Measurements from ENCODE around the gene MAMDC4. TPM values are rescaled to one million over a fixed set of nuclear protein-coding genes. Genes with fewer than 3 reads are reported as not detected.

Gene MAMDC4
- total RNA-seq, 1 donor from 2014 or later, result 3.2 TPM

GRCh38 chr9:136845465-136846260, 6.5 kb upstream of the MAMDC4 start:
- DNase-seq (ENCODE audit: extremely low spot score in 2 of 2), result no peak
- H3K4me1 ChIP-seq, result peaks cover 77% of the 10 kb centered on the region
- peak overlapping the region in 1 of 2 donors; percentile 71 for H3K4me3 ChIP-seq
- H3K9me3 ChIP-seq, result no peaks in the 10 kb centered on the region
- H3K36me3 ChIP-seq, result no peaks in the 10 kb centered on the region
- TF ChIP-seq POLR2A (IDR thresholded peaks at IDR 0.05) (no peak), POLR2AphosphoS5 (IDR thresholded peaks at IDR 0.05; ENCODE audit: insufficient read depth in 1 of 2, low read depth in 1 of 2) (no peak)
- TF ChIP-seq, protein P1, sequence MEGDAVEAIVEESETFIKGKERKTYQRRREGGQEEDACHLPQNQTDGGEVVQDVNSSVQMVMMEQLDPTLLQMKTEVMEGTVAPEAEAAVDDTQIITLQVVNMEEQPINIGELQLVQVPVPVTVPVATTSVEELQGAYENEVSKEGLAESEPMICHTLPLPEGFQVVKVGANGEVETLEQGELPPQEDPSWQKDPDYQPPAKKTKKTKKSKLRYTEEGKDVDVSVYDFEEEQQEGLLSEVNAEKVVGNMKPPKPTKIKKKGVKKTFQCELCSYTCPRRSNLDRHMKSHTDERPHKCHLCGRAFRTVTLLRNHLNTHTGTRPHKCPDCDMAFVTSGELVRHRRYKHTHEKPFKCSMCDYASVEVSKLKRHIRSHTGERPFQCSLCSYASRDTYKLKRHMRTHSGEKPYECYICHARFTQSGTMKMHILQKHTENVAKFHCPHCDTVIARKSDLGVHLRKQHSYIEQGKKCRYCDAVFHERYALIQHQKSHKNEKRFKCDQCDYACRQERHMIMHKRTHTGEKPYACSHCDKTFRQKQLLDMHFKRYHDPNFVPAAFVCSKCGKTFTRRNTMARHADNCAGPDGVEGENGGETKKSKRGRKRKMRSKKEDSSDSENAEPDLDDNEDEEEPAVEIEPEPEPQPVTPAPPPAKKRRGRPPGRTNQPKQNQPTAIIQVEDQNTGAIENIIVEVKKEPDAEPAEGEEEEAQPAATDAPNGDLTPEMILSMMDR (IDR thresholded peaks at IDR 0.05), result no peak
- H3K27me3 ChIP-seq, result peaks cover 21% of the 10 kb centered on the region
- no peak overlapping the region for H3K27ac ChIP-seq
- intact Hi-C loops (cut with DNase I), result no loop called here

DNA sequence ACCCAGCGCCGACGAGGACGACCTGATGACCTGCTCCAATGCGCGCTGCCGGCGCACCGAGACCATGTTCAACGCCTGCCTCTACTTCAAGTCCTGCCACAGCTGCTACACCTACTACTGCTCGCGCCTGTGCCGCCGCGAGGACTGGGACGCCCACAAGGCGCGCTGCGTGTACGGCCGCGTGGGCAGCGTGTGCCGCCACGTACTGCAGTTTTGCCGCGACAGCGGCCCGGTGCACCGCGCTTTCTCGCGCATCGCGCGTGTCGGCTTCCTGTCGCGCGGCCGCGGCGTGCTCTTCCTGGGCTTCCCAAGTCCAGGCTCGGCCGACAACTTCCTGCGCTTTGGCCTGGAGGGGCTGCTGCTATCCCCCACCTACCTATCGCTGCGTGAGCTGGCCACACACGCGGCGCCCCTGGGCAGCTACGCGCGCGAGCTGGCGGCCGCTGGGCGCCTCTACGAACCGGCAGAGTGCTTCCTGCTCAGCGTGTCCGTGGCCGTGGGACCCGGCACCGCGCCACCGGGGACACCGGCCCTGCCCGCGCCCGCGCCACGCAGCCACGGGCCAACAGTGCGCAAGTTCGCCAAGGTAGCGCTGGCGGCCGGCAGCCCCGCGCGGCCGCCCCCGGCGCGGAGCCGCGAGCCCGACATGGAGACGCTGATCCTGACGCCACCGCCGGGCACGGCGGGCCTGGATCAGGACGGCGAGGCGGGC, 5.6 kb upstream of the MAMDC4 start:
- intact Hi-C loops (cut with DNase I), result no loop called here
- no peaks in the 10 kb centered on the region for H3K9me3 ChIP-seq
- no peaks in the 10 kb centered on the region for H3K36me3 ChIP-seq
- peaks cover 21% of the 10 kb centered on the region for H3K27me3 ChIP-seq
- H3K27ac ChIP-seq, result no peak overlapping the region
- DNase-seq (ENCODE audit: extremely low spot score in 2 of 2), result no peak
- H3K4me1 ChIP-seq, result peaks cover 74% of the 10 kb centered on the region
- TF ChIP-seq POLR2AphosphoS5 (IDR thresholded peaks at IDR 0.05; ENCODE audit: insufficient read depth in 1 of 2, low read depth in 1 of 2), result no peak
- TF ChIP-seq, protein P1 (IDR thresholded peaks at IDR 0.05), result no peak
- TF ChIP-seq POLR2A (IDR thresholded peaks at IDR 0.05), result no peak
- peak overlapping the region; percentile 71 to 72 for H3K4me3 ChIP-seq

DNA sequence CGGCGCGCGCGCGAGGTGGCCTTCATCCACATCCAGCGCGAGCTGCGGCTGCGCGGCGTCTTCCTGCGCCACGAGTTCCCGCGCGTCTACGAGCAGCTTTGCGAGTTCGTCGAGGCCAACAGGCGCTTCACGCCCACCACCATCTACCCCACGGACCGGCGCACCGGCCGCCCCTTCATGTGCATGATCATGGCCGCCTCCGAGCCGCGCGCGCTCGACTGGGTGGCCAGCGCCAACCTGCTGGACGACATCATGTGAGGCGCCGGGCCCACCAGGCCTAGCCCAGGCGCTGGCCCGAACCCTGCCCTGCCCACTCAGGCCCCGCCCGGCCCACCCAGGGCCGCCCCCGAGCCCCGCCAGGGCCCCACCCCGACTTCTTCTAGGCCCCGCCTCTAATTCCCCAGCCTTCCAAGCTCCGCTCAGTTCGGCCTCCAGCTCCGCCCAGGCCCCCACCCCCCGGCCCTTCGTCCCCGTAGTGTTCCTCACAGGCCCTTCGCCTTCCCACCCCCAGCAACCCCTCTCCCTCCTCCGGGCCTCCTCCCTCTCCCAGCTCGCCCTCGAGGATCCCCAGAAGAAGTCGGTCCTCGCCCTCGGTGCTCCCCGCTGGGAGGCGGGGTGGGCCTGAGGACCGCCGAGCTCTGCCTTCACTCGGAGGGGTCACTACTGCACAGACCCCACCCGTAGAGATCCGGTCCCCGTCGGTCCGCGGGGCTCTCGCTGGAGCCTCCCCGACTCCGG, 4.9 kb upstream of the MAMDC4 start:
- no peak for DNase-seq (ENCODE audit: extremely low spot score in 2 of 2)
- Histone ChIP-seq H3K27ac (peak overlapping the region; percentile 13), H3K4me3 (peak overlapping the region; percentile 71 to 72), H3K9me3 (no peaks in the 10 kb centered on the region), H3K4me1 (peaks cover 67% of the 10 kb centered on the region), H3K36me3 (no peaks in the 10 kb centered on the region), H3K27me3 (peaks cover 21% of the 10 kb centered on the region)
- TF ChIP-seq, protein P1 (IDR thresholded peaks at IDR 0.05), result no peak
- TF ChIP-seq POLR2AphosphoS5 (IDR thresholded peaks at IDR 0.05; ENCODE audit: insufficient read depth in 1 of 2, low read depth in 1 of 2) (no peak), POLR2A (IDR thresholded peaks at IDR 0.05) (no peak)
- intact Hi-C loops (cut with DNase I), result no loop called here

GRCh38 chr9:136847826-136848392, 4.2 kb upstream of the MAMDC4 start:
- H3K4me1 ChIP-seq, result peaks cover 60% of the 10 kb centered on the region
- intact Hi-C loops (cut with DNase I), result loop anchor here (2.0 kb wide), 1 partner anchor 97 kb away; the partner anchor contains the start of genes C8G and FBXW5
- H3K27me3 ChIP-seq, result peaks cover 20% of the 10 kb centered on the region
- H3K4me3 ChIP-seq, result peak overlapping the region; percentile 71 to 72
- H3K27ac ChIP-seq, result peak overlapping the region; percentile 87
- no peaks in the 10 kb centered on the region for H3K9me3 ChIP-seq
- DNase-seq (ENCODE audit: extremely low spot score in 2 of 2), result no peak
- peak in 1 of 2 donors; percentile 72 for TF ChIP-seq POLR2AphosphoS5 (IDR thresholded peaks at IDR 0.05; ENCODE audit: insufficient read depth in 1 of 2, low read depth in 1 of 2)
- peak in 1 of 2 donors; percentile 6 for TF ChIP-seq POLR2A (IDR thresholded peaks at IDR 0.05)
- TF ChIP-seq, protein P1 (IDR thresholded peaks at IDR 0.05), result no peak
- H3K36me3 ChIP-seq, result no peaks in the 10 kb centered on the region
